Neutrophil (primary cell): ENCODE measurements around the gene QSOX2.

Experiments
- H3K27ac ChIP-seq: fragments of 200-600 bp; sonication (generic); 2 replicates; pipeline ENCODE4 v1.5.1; 2016; ENCODE audit warnings: mild to moderate bottlenecking, moderate library complexity
- H3K27me3 ChIP-seq: fragments of 200-600 bp; sonication (generic); 2 replicates; pipeline ENCODE4 v1.6.0; 2016; ENCODE audit warnings: mild to moderate bottlenecking
- H3K36me3 ChIP-seq: fragments of 200-600 bp; sonication (generic); 2 replicates; pipeline ENCODE4 v1.5.1; 2017
- H3K4me1 ChIP-seq, 2 experiments: fragments of 200-600 bp in 1 of 2; sonication (generic) in 1 of 2; 1 replicate in 1 of 2; 2 replicates in 1 of 2; pipeline versions ENCODE4 v1.5.1 to v1.6.1; 2013 to 2016; ENCODE audit warnings: low read depth in 1 of 2, low read length in 1 of 2, mild to moderate bottlenecking in 1 of 2, moderate library complexity in 1 of 2; ENCODE audit not compliant: control insufficient read depth in 1 of 2, insufficient read depth in 1 of 2
- H3K4me3 ChIP-seq, 2 experiments: fragments of 200-600 bp in 1 of 2; sonication (generic) in 1 of 2; 1 replicate in 1 of 2; 2 replicates in 1 of 2; pipeline ENCODE4 v1.5.1; 2013 to 2016; ENCODE audit warnings: low read depth in 1 of 2, low read length in 1 of 2, mild to moderate bottlenecking in 1 of 2, moderate library complexity in 1 of 2
- H3K9me3 ChIP-seq: fragments of 200-600 bp; sonication (generic); 2 replicates; pipeline ENCODE4 v1.5.1; 2016
- TF ChIP-seq, protein P1 (sequence below): fragments of 200-600 bp; sonication (generic); IDR thresholded peaks from 2 replicates; pipeline ENCODE4 v1.5.1; 2016; ENCODE audit warnings: antibody characterized with exemption

Gene QSOX2

DNA sequence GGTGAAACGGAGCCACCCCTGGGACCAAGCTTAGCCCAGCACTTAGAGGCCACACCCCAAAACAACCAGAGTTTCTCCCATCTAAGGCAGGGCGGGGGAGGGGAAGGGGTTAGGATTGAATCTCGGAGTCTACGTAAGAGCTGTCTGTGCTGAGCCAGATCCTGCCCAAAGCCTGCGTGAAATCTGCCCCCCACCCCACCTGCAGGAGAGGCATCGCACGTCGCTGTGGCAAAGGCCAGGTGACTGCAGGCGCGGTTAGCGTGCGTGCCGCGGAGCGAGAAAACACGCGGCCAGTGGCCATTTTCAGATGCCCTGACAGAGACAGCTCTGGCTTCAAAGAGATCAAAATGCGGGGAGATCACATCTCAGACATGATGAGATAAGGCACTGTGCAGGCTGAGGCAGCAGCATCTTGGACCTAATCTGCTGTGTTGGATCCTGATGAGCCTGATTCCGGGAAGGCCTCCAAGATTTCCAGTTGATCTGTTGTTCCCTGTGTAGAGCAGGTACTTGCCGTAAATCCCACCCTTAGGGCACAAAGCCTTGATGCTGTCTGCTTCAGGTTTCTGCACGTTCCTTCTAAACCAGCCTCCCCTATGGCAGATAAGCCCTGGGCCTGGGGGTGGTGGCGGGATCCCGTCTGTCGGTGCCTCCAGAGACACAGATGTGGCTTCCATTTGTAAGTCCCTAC is 2.5 kb upstream of the QSOX2 start:
- Histone ChIP-seq H3K27me3 (peaks cover 12% of the 10 kb centered on the region), H3K4me3 (no peak overlapping the region), H3K4me1 (peaks cover 12 to 16% of the 10 kb centered on the region in 2 experiments), H3K9me3 (no peaks in the 10 kb centered on the region), H3K27ac (no peak overlapping the region), H3K36me3 (no peaks in the 10 kb centered on the region)
- TF ChIP-seq, protein P1, sequence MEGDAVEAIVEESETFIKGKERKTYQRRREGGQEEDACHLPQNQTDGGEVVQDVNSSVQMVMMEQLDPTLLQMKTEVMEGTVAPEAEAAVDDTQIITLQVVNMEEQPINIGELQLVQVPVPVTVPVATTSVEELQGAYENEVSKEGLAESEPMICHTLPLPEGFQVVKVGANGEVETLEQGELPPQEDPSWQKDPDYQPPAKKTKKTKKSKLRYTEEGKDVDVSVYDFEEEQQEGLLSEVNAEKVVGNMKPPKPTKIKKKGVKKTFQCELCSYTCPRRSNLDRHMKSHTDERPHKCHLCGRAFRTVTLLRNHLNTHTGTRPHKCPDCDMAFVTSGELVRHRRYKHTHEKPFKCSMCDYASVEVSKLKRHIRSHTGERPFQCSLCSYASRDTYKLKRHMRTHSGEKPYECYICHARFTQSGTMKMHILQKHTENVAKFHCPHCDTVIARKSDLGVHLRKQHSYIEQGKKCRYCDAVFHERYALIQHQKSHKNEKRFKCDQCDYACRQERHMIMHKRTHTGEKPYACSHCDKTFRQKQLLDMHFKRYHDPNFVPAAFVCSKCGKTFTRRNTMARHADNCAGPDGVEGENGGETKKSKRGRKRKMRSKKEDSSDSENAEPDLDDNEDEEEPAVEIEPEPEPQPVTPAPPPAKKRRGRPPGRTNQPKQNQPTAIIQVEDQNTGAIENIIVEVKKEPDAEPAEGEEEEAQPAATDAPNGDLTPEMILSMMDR = no peak

DNA sequence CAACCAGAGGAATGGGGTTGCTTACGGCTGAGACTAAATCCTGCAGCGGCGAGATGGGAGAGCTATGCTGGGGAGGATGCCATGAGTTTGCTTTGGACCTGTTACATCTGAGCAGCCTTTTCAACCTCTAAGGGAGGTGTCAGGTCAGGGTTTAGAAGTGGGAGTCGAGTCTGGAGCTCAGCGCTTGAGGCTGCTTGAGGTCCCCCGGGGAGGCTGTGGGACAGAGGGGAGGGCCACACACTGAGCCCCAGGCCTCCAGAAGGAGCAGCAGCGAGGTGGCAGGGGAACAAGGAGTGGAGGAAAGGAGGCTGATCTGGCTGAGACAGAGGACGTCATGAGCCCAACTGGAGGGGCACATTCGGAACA is 1.9 kb upstream of the QSOX2 start:
- peaks cover 12% of the 10 kb centered on the region for H3K27me3 ChIP-seq
- TF ChIP-seq, protein P1 = no peak
- H3K27ac ChIP-seq = no peak overlapping the region
- H3K4me1 ChIP-seq = peaks cover 12 to 16% of the 10 kb centered on the region in 2 experiments
- no peaks in the 10 kb centered on the region for H3K9me3 ChIP-seq
- no peak overlapping the region for H3K4me3 ChIP-seq
- no peaks in the 10 kb centered on the region for H3K36me3 ChIP-seq

DNA sequence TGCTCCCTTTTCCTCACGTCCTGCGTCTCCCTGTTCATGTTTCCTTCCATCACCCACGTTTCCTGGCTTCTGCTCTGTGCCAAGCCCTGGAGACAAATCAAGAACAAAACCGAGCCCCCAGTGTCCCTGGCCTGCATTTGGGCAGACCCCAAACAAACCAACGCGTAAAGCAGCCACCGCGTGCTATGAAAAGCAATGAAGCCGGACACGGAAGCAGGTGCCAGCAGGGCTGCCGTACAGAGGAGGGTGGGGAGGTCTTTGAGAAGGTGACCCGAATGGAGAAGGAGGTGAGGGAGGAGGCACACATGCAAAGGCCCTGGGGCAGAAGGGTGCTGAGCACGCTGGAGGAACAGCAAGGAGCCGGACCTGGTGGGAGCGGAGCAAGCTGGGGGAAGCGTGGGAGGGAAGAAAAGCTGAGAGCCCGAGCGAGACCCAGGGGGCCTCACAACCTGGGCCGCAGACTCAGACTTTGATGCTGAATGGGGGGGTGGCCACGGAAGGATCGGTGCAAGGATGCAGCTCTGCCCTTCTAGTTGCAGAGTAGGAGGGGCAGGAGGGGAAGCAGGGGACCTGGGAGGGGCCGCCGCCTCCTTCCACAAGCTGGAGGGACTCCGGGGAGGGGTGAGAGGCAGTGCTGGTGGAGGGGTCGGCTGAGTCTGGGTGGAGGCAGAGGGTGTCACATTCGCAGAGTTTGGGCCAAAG is 1.4 kb upstream of the QSOX2 start:
- peaks cover 12% of the 10 kb centered on the region for H3K27me3 ChIP-seq
- H3K4me1 ChIP-seq = peaks cover 12 to 16% of the 10 kb centered on the region in 2 experiments
- TF ChIP-seq, protein P1 = no peak
- H3K27ac ChIP-seq = no peak overlapping the region
- H3K9me3 ChIP-seq = no peaks in the 10 kb centered on the region
- H3K36me3 ChIP-seq = no peaks in the 10 kb centered on the region
- H3K4me3 ChIP-seq = no peak overlapping the region

DNA sequence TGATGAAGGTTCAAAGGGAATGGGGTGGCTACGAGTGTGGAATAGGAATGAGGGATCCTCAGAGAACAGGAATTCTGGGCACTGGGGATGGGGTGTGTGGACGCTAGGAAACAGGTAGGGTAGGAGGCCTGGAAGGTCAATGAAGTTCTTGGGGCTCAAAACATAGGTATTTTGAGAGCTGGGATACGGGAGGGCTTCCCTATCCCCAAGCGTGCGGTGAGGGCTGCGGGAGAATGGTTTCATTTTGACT is 718 bp downstream of the QSOX2 start:
- Histone ChIP-seq H3K4me1 (peaks cover 12 to 16% of the 10 kb centered on the region in 2 experiments), H3K4me3 (peak overlapping the region; percentile 69 to 77), H3K9me3 (no peaks in the 10 kb centered on the region), H3K36me3 (no peaks in the 10 kb centered on the region), H3K27ac (no peak overlapping the region), H3K27me3 (peaks cover 7% of the 10 kb centered on the region)
- TF ChIP-seq, protein P1 = no peak

DNA sequence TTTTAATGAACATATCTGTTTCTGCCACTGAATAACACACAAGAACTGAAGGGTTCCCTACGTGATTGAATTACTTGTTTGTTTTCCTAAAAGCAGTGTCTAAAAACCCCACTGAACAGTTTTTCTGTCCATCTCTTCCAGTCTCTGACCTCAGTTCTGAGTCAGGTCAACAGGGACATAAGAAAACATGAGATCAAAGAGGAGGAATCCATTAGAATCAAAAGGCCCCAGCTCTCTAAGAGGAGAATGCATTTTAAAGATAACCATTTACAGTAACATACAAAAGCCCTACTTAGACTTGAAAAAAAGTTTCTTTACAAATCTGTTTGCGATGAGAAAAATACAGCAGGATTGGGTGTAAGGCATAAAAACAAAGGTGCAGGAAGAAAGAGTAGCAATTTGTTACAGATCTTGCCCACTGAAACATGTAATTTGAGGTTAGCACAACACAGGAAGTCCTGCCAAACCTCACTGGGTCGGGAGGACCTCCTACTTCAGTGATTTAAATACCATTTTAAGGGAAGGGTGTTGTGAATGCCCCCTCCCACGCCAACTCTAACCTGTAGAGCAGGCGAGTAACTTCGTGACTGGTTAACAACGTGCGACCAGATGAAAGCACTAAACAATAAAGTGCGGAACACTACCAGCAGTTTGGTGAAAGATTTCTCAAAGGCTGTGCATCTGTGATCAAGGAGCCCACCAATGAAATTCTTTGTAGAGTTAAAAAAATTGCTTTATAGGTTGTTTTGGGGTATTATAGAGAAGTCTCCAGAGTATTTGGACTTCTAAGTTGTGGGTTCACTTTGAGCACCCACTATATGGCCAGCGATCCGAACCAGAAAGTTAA is 1.3 kb downstream of the QSOX2 start:
- H3K4me3 ChIP-seq = peak overlapping the region; percentile 69 to 77
- peaks cover 7% of the 10 kb centered on the region for H3K27me3 ChIP-seq
- no peaks in the 10 kb centered on the region for H3K9me3 ChIP-seq
- no peaks in the 10 kb centered on the region for H3K36me3 ChIP-seq
- H3K27ac ChIP-seq = no peak overlapping the region
- H3K4me1 ChIP-seq = peaks cover 12 to 16% of the 10 kb centered on the region in 2 experiments
- TF ChIP-seq, protein P1 = no peak
